Medulla oblongata (tissue), 1 donor: ENCODE measurements around the gene LYRM4.
"Not testable (repeated sequence)": the region's sequence is repeated elsewhere in the genome, so short reads cannot be mapped to it uniquely, and the experiment has no call there.

Source experiments
- DNase-seq: peaks from one replicate; pipeline ENCODE4 v3.0.0-alpha.2; 2015; ENCODE audit errors: extremely low spot score

Gene LYRM4

GRCh38 chr6:5081955-5082354, 178.8 kb downstream of the LYRM4 start:
- no peak for DNase-seq

DNA sequence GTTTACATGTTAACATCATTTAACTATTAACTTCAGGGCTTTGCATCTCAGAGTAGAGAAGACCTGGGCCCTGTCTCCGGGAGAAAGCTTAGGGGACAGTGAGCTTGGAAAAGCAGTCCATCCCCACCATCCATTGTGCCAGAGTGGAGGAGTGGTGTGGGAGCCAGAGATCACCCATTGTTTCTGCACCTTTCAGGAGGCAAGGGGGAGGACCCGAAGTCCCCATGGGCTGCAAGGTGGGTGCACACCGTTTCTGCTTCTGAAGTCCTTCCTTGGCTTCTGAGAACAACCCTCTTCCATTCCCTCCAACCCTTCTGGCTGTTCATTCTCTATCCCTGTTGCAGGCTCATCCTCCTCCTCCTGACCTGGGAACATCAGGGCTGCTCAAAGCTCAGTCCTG, 179.6 kb downstream of the LYRM4 start:
- DNase-seq: no peak

GRCh38 chr6:5080574-5080973, 180.2 kb downstream of the LYRM4 start:
- DNase-seq: no peak

DNA sequence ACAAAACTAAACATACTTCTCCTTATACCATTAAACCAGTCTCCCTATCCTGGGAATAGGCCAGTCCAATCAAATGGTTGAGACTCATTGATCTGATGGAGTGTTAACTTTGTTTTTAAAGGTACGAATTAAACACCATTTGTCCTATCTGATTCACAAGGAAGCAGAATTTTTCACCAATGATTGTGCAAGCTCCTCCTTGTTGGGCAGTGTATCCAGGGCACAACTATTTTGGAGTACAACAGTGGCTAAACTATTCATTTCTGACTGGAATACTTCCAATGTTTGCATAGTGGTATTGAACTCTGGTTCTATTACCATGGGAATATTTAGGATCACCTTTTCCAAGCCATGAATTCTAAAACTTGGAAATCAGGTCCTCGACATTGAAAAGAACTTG, 181.1 kb downstream of the LYRM4 start:
- DNase-seq: no peak

- no peak for DNase-seq
These were observed 182.6 kb downstream of the LYRM4 start for GRCh38 chr6:5078121-5078669.

- no peak for DNase-seq
These were observed 183.8 kb downstream of the LYRM4 start for GRCh38 chr6:5076931-5077330.

DNA sequence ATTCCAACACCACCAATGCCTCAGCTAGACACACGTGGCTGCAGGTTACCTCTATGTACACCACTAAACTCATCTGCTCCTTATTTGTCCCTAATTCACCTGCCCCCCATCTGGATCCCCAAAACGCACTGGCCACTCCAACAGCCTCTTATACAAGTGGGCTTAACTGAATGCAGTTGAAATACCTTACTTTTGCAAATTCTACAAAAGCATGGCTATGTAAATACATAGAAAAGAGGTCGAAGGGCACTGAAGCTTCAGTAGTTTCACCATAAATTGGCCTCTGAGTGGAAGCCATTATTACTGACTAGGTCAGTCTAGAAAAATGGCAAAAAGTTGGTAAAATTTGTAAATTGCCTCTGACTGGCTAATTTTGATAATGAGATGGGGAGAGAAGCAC, 186.8 kb downstream of the LYRM4 start:
- no peak for DNase-seq

- no peak for DNase-seq
These were observed 188.3 kb downstream of the LYRM4 start for GRCh38 chr6:5072440-5072839.

- no peak for DNase-seq
These were observed 189.5 kb downstream of the LYRM4 start for GRCh38 chr6:5071216-5071615.

DNA sequence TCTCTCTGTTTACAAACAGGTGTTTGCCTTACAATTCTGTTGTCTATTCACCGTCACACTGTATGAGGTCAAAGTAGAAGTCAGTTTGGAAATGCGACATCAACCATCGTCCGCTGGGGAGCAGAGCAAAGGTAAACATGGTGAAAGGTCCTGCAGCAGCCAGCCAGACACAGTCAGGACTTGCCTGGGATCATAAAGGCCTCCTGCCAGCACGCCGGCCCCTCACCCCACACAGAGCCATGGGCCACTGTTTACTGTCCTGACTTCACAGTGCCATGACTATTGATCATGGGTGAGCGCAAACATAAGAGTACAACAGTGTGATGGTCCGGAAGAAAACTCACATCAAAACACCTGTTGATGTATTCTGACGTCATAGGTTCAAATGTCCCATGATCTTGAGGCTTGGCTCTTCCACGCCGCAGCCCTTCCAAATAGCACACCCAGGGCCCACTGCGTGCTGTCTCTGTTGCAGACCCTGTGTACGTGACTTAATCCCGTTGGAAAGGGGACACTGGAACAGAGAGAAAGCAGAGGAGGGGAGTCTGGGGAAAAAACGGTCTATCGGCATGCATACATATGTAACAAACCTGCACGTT, 192.5 kb downstream of the LYRM4 start:
- no peak for DNase-seq

- DNase-seq: no peak
These were observed 193.4 kb downstream of the LYRM4 start for GRCh38 chr6:5067305-5067704.

GRCh38 chr6:5066456-5067093, 194.2 kb downstream of the LYRM4 start:
- no peak for DNase-seq

DNA sequence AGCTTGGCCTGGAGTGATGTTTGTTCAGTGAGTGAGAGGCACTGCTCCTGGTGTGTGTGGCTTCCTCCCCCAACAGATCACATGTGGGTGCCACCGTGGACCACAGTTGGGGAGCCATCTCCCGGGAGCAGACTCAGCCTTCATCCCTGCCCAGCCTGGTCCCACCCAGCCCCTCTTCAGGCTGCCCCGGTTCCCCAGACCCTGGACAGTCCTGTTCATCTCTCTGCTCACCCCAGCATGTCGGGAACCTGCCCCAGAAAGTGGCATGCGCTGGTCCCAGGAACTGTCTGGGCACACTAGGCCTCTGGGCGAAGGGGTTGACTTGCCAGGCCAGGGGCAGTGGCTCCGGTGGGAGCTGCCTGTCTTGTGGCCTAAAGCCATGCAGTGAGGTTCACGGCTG, 197.1 kb downstream of the LYRM4 start:
- DNase-seq: no peak

- DNase-seq: no peak
These were observed 199.6 kb downstream of the LYRM4 start for GRCh38 chr6:5061152-5061551.

- not testable (repeated sequence) for DNase-seq
These were observed 200.3 kb downstream of the LYRM4 start for GRCh38 chr6:5060439-5060838.

DNA sequence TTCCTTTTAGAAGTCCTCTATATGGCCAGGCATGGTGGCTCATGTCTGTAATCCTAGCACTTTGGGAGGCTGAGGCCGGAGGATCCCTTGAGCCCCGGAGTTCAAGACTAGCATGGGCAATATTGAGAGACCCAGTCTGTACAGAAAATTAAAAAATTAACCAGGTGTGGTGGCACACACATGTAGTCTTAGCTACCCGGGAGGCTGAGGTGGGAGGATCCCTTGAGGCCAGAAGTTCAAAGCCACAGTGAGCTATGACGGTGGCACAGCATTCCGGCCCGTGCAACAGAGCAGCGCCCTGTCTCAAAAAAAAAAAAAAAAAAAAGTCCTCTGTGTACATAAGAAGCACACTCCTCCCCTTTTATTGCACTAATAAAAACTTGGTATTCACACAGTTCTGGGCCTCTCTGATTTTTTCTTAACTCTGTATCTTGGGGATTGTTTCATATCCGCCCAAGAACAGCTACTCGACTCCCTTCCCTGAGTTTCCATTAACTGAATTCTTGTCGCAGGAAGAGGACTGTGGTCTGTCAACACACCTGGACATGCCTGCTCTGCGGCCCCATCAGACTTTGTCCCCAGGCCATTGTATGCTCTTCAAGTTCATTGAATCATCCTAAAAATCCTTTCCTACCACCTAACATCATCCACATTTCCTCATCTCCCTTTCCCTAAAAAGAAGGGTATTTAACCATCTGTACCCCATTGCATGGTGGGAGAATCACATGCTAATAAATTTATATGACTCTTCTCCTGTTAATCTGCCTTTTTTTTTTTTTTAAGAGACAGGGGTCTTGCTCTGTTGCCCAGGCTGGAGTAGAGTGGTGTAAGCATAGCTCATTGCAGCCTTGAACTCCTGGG, 201.5 kb downstream of the LYRM4 start:
- no peak for DNase-seq
